Trophoblast cell (in vitro differentiated cells and primary cell): ENCODE results near the gene NCAN.

Source experiments
- DNase-seq, 2 donors: peaks; one replicate each; pipeline ENCODE4 v3.0.0-alpha.2; 2016
- H2AFZ ChIP-seq: 2 replicates; pipeline ENCODE4 v1.6.1; 2013; ENCODE audit warnings: low read length, moderate library complexity, mild to moderate bottlenecking; ENCODE audit not compliant: insufficient read depth, poor library complexity
- H2AK5ac ChIP-seq: 2 replicates; pipeline ENCODE4 v1.6.1; 2013; ENCODE audit warnings: mild to moderate bottlenecking, low read length
- H2BK120ac ChIP-seq: 2 replicates; pipeline ENCODE4 v1.6.1; 2013; ENCODE audit warnings: low read length, mild to moderate bottlenecking, moderate library complexity; ENCODE audit not compliant: insufficient read depth, poor library complexity
- H2BK12ac ChIP-seq: 2 replicates; pipeline ENCODE4 v1.6.1; 2013; ENCODE audit warnings: mild to moderate bottlenecking, low read length, moderate library complexity
- H2BK5ac ChIP-seq: 2 replicates; pipeline ENCODE4 v1.6.1; 2013; ENCODE audit warnings: low read length, low read depth, moderate library complexity, mild to moderate bottlenecking; ENCODE audit not compliant: poor library complexity
- H3K14ac ChIP-seq: 2 replicates; pipeline ENCODE4 v1.6.1; 2013; ENCODE audit warnings: mild to moderate bottlenecking, low read length
- H3K18ac ChIP-seq: 2 replicates; pipeline ENCODE4 v1.6.1; 2013; ENCODE audit warnings: mild to moderate bottlenecking, low read length
- H3K23ac ChIP-seq: 2 replicates; pipeline ENCODE4 v1.6.1; 2013; ENCODE audit warnings: low read length
- H3K27ac ChIP-seq: 2 replicates; pipeline ENCODE4 v1.5.1; 2013; ENCODE audit warnings: low read depth, mild to moderate bottlenecking, inconsistent platforms, low read length, moderate library complexity
- H3K27me3 ChIP-seq: 2 replicates; pipeline ENCODE4 v1.6.1; 2013; ENCODE audit warnings: inconsistent platforms, mild to moderate bottlenecking, low read length, moderate library complexity; ENCODE audit not compliant: insufficient read depth
- H3K36me3 ChIP-seq, 2 experiments: 1 replicate in 1 of 2; 2 replicates in 1 of 2; pipeline ENCODE4 v1.6.1; 2013; ENCODE audit warnings: low read length in 2 of 2, mild to moderate bottlenecking in 2 of 2, moderate library complexity in 1 of 2; ENCODE audit not compliant: insufficient read depth in 2 of 2, control insufficient read depth in 1 of 2
- H3K4ac ChIP-seq: 2 replicates; pipeline ENCODE4 v1.6.1; 2013; ENCODE audit warnings: low read depth, mild to moderate bottlenecking, low read length, moderate library complexity
- H3K4me1 ChIP-seq, 2 experiments: 1 replicate in 1 of 2; 2 replicates in 1 of 2; pipeline ENCODE4 v1.6.1; 2013; ENCODE audit warnings: low read length in 2 of 2, mild to moderate bottlenecking in 2 of 2, moderate library complexity in 1 of 2; ENCODE audit not compliant: insufficient read depth in 2 of 2, control insufficient read depth in 1 of 2
- H3K4me2 ChIP-seq: 2 replicates; pipeline ENCODE4 v1.6.1; 2013; ENCODE audit warnings: inconsistent platforms, mild to moderate bottlenecking, low read length, moderate library complexity
- H3K4me3 ChIP-seq: 2 replicates; pipeline ENCODE4 v1.5.1; 2013; ENCODE audit warnings: mild to moderate bottlenecking, low read depth, low read length, inconsistent platforms
- H3K79me1 ChIP-seq: one replicate; pipeline ENCODE4 v1.6.1; 2013; ENCODE audit warnings: low read length
- H3K79me2 ChIP-seq: 2 replicates; pipeline ENCODE4 v1.6.1; 2013; ENCODE audit warnings: low read length, mild to moderate bottlenecking; ENCODE audit not compliant: control insufficient read depth, insufficient read depth, poor library complexity
- H3K9ac ChIP-seq: 2 replicates; pipeline ENCODE4 v1.6.1; 2013; ENCODE audit warnings: mild to moderate bottlenecking, low read length
- H3K9me3 ChIP-seq: 2 replicates; pipeline ENCODE4 v1.6.1; 2013; ENCODE audit warnings: low read depth, mild to moderate bottlenecking, control low read depth, inconsistent platforms, low read length; ENCODE audit not compliant: insufficient read depth
- H4K12ac ChIP-seq: 2 replicates; pipeline ENCODE4 v1.6.1; 2013; ENCODE audit warnings: low read depth, mild to moderate bottlenecking, low read length, moderate library complexity
- H4K8ac ChIP-seq: 2 replicates; pipeline ENCODE4 v1.6.1; 2013; ENCODE audit warnings: low read depth, mild to moderate bottlenecking, low read length, moderate library complexity
- H4K91ac ChIP-seq: one replicate; pipeline ENCODE4 v1.6.1; 2013; ENCODE audit warnings: low read depth, mild to moderate bottlenecking, low read length, moderate library complexity
- WGBS: extraction: QIAGEN DNeasy Blood & Tissue Kit; methylation state at CpG from one replicate; pipeline ENCODE4 v1.1.7; 2013; ENCODE audit warnings: missing lambda C conversion rate; ENCODE audit not compliant: insufficient read length, insufficient coverage; ENCODE audit errors: extremely low coverage; 5-methylcytosine and 5-hydroxymethylcytosine counted together

Gene NCAN

GRCh38 chr19:19234220-19234816 is 22.6 kb downstream of the NCAN start:
- H3K4me3 ChIP-seq = no peak overlapping the region
- H2BK120ac ChIP-seq = no peak overlapping the region
- H4K91ac ChIP-seq = no peak overlapping the region
- H3K4ac ChIP-seq = no peak overlapping the region
- peaks cover 15% of the 10 kb centered on the region for H3K9me3 ChIP-seq
- H3K79me1 ChIP-seq = no peaks in the 10 kb centered on the region
- no peak overlapping the region for H3K23ac ChIP-seq
- H3K27me3 ChIP-seq = no peaks in the 10 kb centered on the region
- H3K9ac ChIP-seq = no peak overlapping the region
- H3K79me2 ChIP-seq = no peaks in the 10 kb centered on the region
- no peak overlapping the region for H3K4me2 ChIP-seq
- H3K36me3 ChIP-seq = no peaks in the 10 kb centered on the region
- H2BK5ac ChIP-seq = no peak overlapping the region
- no peak for DNase-seq
- no peak overlapping the region for H3K27ac ChIP-seq
- H3K18ac ChIP-seq = no peak overlapping the region
- no peak overlapping the region for H2AK5ac ChIP-seq
- H2AFZ ChIP-seq = no peak overlapping the region
- no peaks in the 10 kb centered on the region for H3K4me1 ChIP-seq
- no peak overlapping the region for H4K12ac ChIP-seq
- no peak overlapping the region for H4K8ac ChIP-seq
- no peak overlapping the region for H3K14ac ChIP-seq
- no peak overlapping the region for H2BK12ac ChIP-seq
- no CpG with 5 or more reads among the region's 2 CpGs for WGBS

GRCh38 chr19:19236173-19236572 is 24.4 kb downstream of the NCAN start:
- no peak overlapping the region for H2AFZ ChIP-seq
- no peak overlapping the region for H3K4me3 ChIP-seq
- H3K36me3 ChIP-seq = no peaks in the 10 kb centered on the region
- no peak overlapping the region for H3K23ac ChIP-seq
- no peak overlapping the region for H3K9ac ChIP-seq
- H3K79me2 ChIP-seq = no peaks in the 10 kb centered on the region
- H3K79me1 ChIP-seq = no peaks in the 10 kb centered on the region
- no peak overlapping the region for H3K27ac ChIP-seq
- H3K4me2 ChIP-seq = no peak overlapping the region
- H4K8ac ChIP-seq = no peak overlapping the region
- DNase-seq = no peak
- no peak overlapping the region for H4K12ac ChIP-seq
- H2BK120ac ChIP-seq = no peak overlapping the region
- peaks cover 15% of the 10 kb centered on the region for H3K9me3 ChIP-seq
- no peak overlapping the region for H3K14ac ChIP-seq
- H3K4me1 ChIP-seq = no peaks in the 10 kb centered on the region
- H2BK12ac ChIP-seq = no peak overlapping the region
- no peak overlapping the region for H4K91ac ChIP-seq
- no peak overlapping the region for H3K18ac ChIP-seq
- H2BK5ac ChIP-seq = no peak overlapping the region
- no peak overlapping the region for H3K4ac ChIP-seq
- no peak overlapping the region for H2AK5ac ChIP-seq
- no peaks in the 10 kb centered on the region for H3K27me3 ChIP-seq

GRCh38 chr19:19238126-19238894 is 26.6 kb downstream of the NCAN start:
- Histone ChIP-seq H4K91ac (no peak overlapping the region), H3K4me1 (no peaks in the 10 kb centered on the region), H3K79me2 (no peaks in the 10 kb centered on the region), H3K18ac (no peak overlapping the region), H2BK12ac (no peak overlapping the region), H3K27me3 (no peaks in the 10 kb centered on the region), H4K8ac (no peak overlapping the region), H4K12ac (no peak overlapping the region), H3K23ac (no peak overlapping the region), H3K4me3 (no peak overlapping the region), H3K79me1 (no peaks in the 10 kb centered on the region), H3K9me3 (peaks cover 15% of the 10 kb centered on the region), H2AFZ (no peak overlapping the region), H2BK5ac (no peak overlapping the region), H2BK120ac (no peak overlapping the region), H2AK5ac (no peak overlapping the region), H3K4ac (no peak overlapping the region), H3K14ac (no peak overlapping the region), H3K4me2 (no peak overlapping the region), H3K27ac (no peak overlapping the region), H3K36me3 (no peaks in the 10 kb centered on the region), H3K9ac (no peak overlapping the region)
- WGBS = no CpG with 5 or more reads among the region's 18 CpGs
- no peak for DNase-seq

GRCh38 chr19:19239675-19240074 is 27.9 kb downstream of the NCAN start:
- H3K9ac ChIP-seq = no peak overlapping the region
- H2AK5ac ChIP-seq = no peak overlapping the region
- H3K4ac ChIP-seq = no peak overlapping the region
- H2BK12ac ChIP-seq = no peak overlapping the region
- H3K79me1 ChIP-seq = no peaks in the 10 kb centered on the region
- H4K12ac ChIP-seq = no peak overlapping the region
- no peak overlapping the region for H3K23ac ChIP-seq
- H3K4me1 ChIP-seq = no peaks in the 10 kb centered on the region
- no peak overlapping the region for H2AFZ ChIP-seq
- no peak overlapping the region for H3K4me2 ChIP-seq
- no peak overlapping the region for H4K91ac ChIP-seq
- H3K36me3 ChIP-seq = no peaks in the 10 kb centered on the region
- no peak overlapping the region for H2BK5ac ChIP-seq
- no peak overlapping the region for H3K27ac ChIP-seq
- no peak overlapping the region for H4K8ac ChIP-seq
- H3K4me3 ChIP-seq = no peak overlapping the region
- DNase-seq = no peak
- H2BK120ac ChIP-seq = no peak overlapping the region
- H3K14ac ChIP-seq = no peak overlapping the region
- H3K18ac ChIP-seq = no peak overlapping the region
- H3K9me3 ChIP-seq = peaks cover 8% of the 10 kb centered on the region
- no peaks in the 10 kb centered on the region for H3K79me2 ChIP-seq
- H3K27me3 ChIP-seq = no peaks in the 10 kb centered on the region
